Measurements from ENCODE around the gene SCFD2. TPM values are rescaled to one million over a fixed set of nuclear protein-coding genes. Genes with fewer than 3 reads are reported as not detected.

The SCFD2 gene
- total and polyA plus RNA-seq, 10 of the 15 experiments (the other 5 are each of a cell fraction or from before 2014, with no cell fraction given): 4.8 to 37.6 (median 24.9) TPM

- SMC1A ChIA-PET (ENCODE audit: uncharacterized antibody, unreplicated experiment): no interaction called here
- RAD21 ChIA-PET (ENCODE audit: unreplicated experiment): no interaction called here
- Histone ChIP-seq H3K36me3 (ENCODE audit: control insufficient read depth in 2 of 2, insufficient read depth in 2 of 2, low read length in 1 of 2) (no peaks in the 10 kb centered on the region), H3K9me3 (replicated peaks; ENCODE audit: control insufficient read depth, insufficient read depth, low read length) (no peaks in the 10 kb centered on the region), H4K20me1 (ENCODE audit: control insufficient read depth, insufficient read depth) (no peaks in the 10 kb centered on the region), H3K4me3 (no peak overlapping the region), H3K9ac (ENCODE audit: control insufficient read depth, insufficient read depth, low read length) (no peak overlapping the region), H3K4me1 (ENCODE audit: control insufficient read depth, insufficient read depth, low read length) (no peaks in the 10 kb centered on the region), H3K27me3 (replicated peaks in 1 of 2; ENCODE audit: control insufficient read depth in 2 of 2, insufficient read depth in 2 of 2, low read length in 1 of 2) (no peaks in the 10 kb centered on the region), H2AFZ (ENCODE audit: control insufficient read depth, low read depth, low read length) (no peak overlapping the region), H3K4me2 (ENCODE audit: control insufficient read depth, insufficient read depth) (no peak overlapping the region), H3K27ac (ENCODE audit: control insufficient read depth, insufficient read depth) (no peak overlapping the region), H3K79me2 (ENCODE audit: control insufficient read depth, insufficient read depth, low read length) (no peaks in the 10 kb centered on the region)
- in situ Hi-C loops (cut with MboI) (no loop called here), intact Hi-C loops (cut with micrococcal nuclease; ENCODE audit: unreplicated experiment) (no loop called here)
- TF ChIP-seq POLR2AphosphoS5 (IDR thresholded peaks at IDR 0.05; ENCODE audit: low read length) (no peak), SIN3A (IDR thresholded peaks at IDR 0.05; ENCODE audit: low read depth, low read length) (no peak), MTA3 (IDR thresholded peaks at IDR 0.05; ENCODE audit: borderline replicate concordance, low read length) (no peak), HDAC6 (IDR thresholded peaks at IDR 0.05; ENCODE audit: unreplicated experiment) (no peak), BCL3 (IDR thresholded peaks at IDR 0.05; ENCODE audit: borderline replicate concordance, insufficient read depth, low read depth, low read length, poor library complexity, severe bottlenecking) (no peak), NFXL1 (IDR thresholded peaks at IDR 0.05; ENCODE audit: borderline replicate concordance) (no peak), NRF1 (conservative IDR thresholded peaks at IDR 0.05; ENCODE audit: low read depth, low read length) (no peak), ZNF592 (IDR thresholded peaks at IDR 0.05) (no peak), MYB (IDR thresholded peaks at IDR 0.05; ENCODE audit: borderline replicate concordance, low read depth, low read length) (no peak), BACH1 (IDR thresholded peaks at IDR 0.05; ENCODE audit: borderline replicate concordance) (no peak), ASH2L (IDR thresholded peaks at IDR 0.05; ENCODE audit: borderline replicate concordance, low read depth) (no peak), NR2F1 (conservative IDR thresholded peaks at IDR 0.05) (no peak), SMC3 (IDR thresholded peaks at IDR 0.05; ENCODE audit: borderline replicate concordance, low read length) (no peak), ZNF24 (IDR thresholded peaks at IDR 0.05) (no peak), ZNF687 (IDR thresholded peaks at IDR 0.05) (no peak)
- POLR2A ChIA-PET: no interaction called here
- peak; percentile 41 for FAIRE-seq
- ATAC-seq: no peak
- BruUV-seq (replicated peaks): no TSS peak
- CTCF ChIA-PET: no interaction called here
- DNase-seq (ENCODE audit: low read depth, low spot score): no peak
These were observed 228.4 kb downstream of the SCFD2 start for GRCh38 chr4:53137468-53137867.
